AG20443 (cell line): Measurements from ENCODE around the gene FXYD6.
A peak's percentile ranks its signal among the peaks of the same experiment; 100 is the strongest.

ENCODE experiments used
- DNase-seq: peaks from one replicate; pipeline ENCODE4 v3.0.0; 2012; ENCODE audit warnings: low spot score, mixed read lengths

Gene FXYD6

GRCh38 chr11:117828611-117829368 is 47.7 kb downstream of the FXYD6 start:
- peak; percentile 71 for DNase-seq

GRCh38 chr11:117827521-117828511 is 48.6 kb downstream of the FXYD6 start:
- DNase-seq = no peak

GRCh38 chr11:117826832-117827231 is 49.6 kb downstream of the FXYD6 start:
- no peak for DNase-seq

GRCh38 chr11:117826190-117826570 is 50.3 kb downstream of the FXYD6 start:
- no peak for DNase-seq

GRCh38 chr11:117825538-117826189 is 50.8 kb downstream of the FXYD6 start:
- no peak for DNase-seq

GRCh38 chr11:117824571-117825537 is 51.6 kb downstream of the FXYD6 start, which contains the start of gene FXYD2:
Gene FXYD2, minus strand, starts transcription at chr11:117824744. Its CDS starts 66 bp downstream, at chr11:117824678.
- no peak for DNase-seq

GRCh38 chr11:117823946-117824420 is 52.5 kb downstream of the FXYD6 start:
- no peak for DNase-seq

GRCh38 chr11:117823294-117823945 is 53.0 kb downstream of the FXYD6 start:
- no peak for DNase-seq

GRCh38 chr11:117822074-117823033 is 54.1 kb downstream of the FXYD6 start:
- peak; percentile 48 for DNase-seq

GRCh38 chr11:117821431-117821830 is 55.0 kb downstream of the FXYD6 start:
- DNase-seq = no peak

GRCh38 chr11:117820516-117820915 is 55.9 kb downstream of the FXYD6 start:
- no peak for DNase-seq

GRCh38 chr11:117820071-117820470 is 56.4 kb downstream of the FXYD6 start:
- DNase-seq = no peak

GRCh38 chr11:117819096-117820040 is 57.1 kb downstream of the FXYD6 start:
- DNase-seq = peak; percentile 53

GRCh38 chr11:117818041-117818873 is 58.2 kb downstream of the FXYD6 start:
- DNase-seq = no peak

- DNase-seq = peak; percentile 84
Observed at GRCh38 chr11:117817368-117818040, 59.0 kb downstream of the FXYD6 start.

- DNase-seq = no peak
Observed at GRCh38 chr11:117816846-117817367, 59.6 kb downstream of the FXYD6 start.
